ENCODE results near the gene GABRD.

GABRD gene

GRCh38 chr1:2070016-2070415 lies 50.9 kb downstream of the GABRD start:
- POLR2A ChIA-PET (ENCODE audit: low non-redundant PET): no interaction called here
- DNase-seq (ENCODE audit: low spot score): no peak
- no peak for TF ChIP-seq CTCF (conservative IDR thresholded peaks at IDR 0.05; ENCODE audit: low read depth)
- H3K27ac ChIP-seq: no peak overlapping the region
- CTCF ChIA-PET: no interaction called here

GRCh38 chr1:2070800-2071530 lies 51.8 kb downstream of the GABRD start:
- no peak for TF ChIP-seq CTCF (conservative IDR thresholded peaks at IDR 0.05; ENCODE audit: low read depth)

GRCh38 chr1:2072109-2072806 lies 53.1 kb downstream of the GABRD start:
- POLR2A ChIA-PET (ENCODE audit: low non-redundant PET): no interaction called here
- no peak overlapping the region for H3K27ac ChIP-seq
- DNase-seq (ENCODE audit: low spot score): no peak
- no peak for TF ChIP-seq CTCF (conservative IDR thresholded peaks at IDR 0.05; ENCODE audit: low read depth)
- CTCF ChIA-PET: no interaction called here

More at GRCh38 chr1:2070800-2071530, 51.8 kb downstream of the GABRD start:
- no peak overlapping the region for H3K27ac ChIP-seq
- ChIA-PET CTCF (no interaction called here), POLR2A (ENCODE audit: low non-redundant PET) (no interaction called here)
- no peak for DNase-seq (ENCODE audit: low spot score)

GRCh38 chr1:2072891-2073290 lies 53.7 kb downstream of the GABRD start:
- DNase-seq (ENCODE audit: low spot score): no peak
- POLR2A ChIA-PET (ENCODE audit: low non-redundant PET): no interaction called here
- CTCF ChIA-PET: interaction anchor here (0.6 kb wide), 1 partner anchor 15 kb away, joined by 4 read pairs; no protein-coding TSS in a partner anchor
- no peak for TF ChIP-seq CTCF (conservative IDR thresholded peaks at IDR 0.05; ENCODE audit: low read depth)
- H3K27ac ChIP-seq: no peak overlapping the region

- ChIA-PET CTCF (interaction anchor here (0.6 kb wide), 1 partner anchor 16 kb away, joined by 4 read pairs; no protein-coding TSS in a partner anchor), POLR2A (ENCODE audit: low non-redundant PET) (no interaction called here)
- no peak for TF ChIP-seq CTCF (conservative IDR thresholded peaks at IDR 0.05; ENCODE audit: low read depth)
- H3K27ac ChIP-seq: no peak overlapping the region
- DNase-seq (ENCODE audit: low spot score): no peak
Measured at GRCh38 chr1:2073382-2074230, 54.5 kb downstream of the GABRD start.

GRCh38 chr1:2074396-2074795 lies 55.3 kb downstream of the GABRD start:
- no peak for DNase-seq (ENCODE audit: low spot score)
- no peak for TF ChIP-seq CTCF (conservative IDR thresholded peaks at IDR 0.05; ENCODE audit: low read depth)
- no peak overlapping the region for H3K27ac ChIP-seq
- ChIA-PET CTCF (no interaction called here), POLR2A (ENCODE audit: low non-redundant PET) (no interaction called here)
